OCI-LY7 (cell line): ENCODE data around the gene CCDC91. TPM values are rescaled to one million over a fixed set of nuclear protein-coding genes. Genes with fewer than 3 reads are reported as not detected.

Source experiments
- BruUV-seq: library from RNA; stranded (reverse); fragments of 400-500 nt; replicated peaks from 2 replicates; lab custom pipeline; 2021; lab: Mats Ljungman, UMichigan
- CTCF ChIA-PET: fragments of 300-600 bp; sonication (Branson Sonifier 250); formaldehyde crosslinking; loops from one replicate; lab custom pipeline; 2022; ENCODE audit warnings: antibody characterized with exemption; ENCODE audit not compliant: unreplicated experiment; lab: Charles Lee
- POLR2A ChIA-PET: fragments of 300-600 bp; sonication (Branson Sonifier 250); formaldehyde crosslinking; loops from one replicate; lab custom pipeline; 2022; ENCODE audit warnings: antibody characterized with exemption; lab: Charles Lee
- DNase-seq: peaks from one replicate; pipeline ENCODE4 v3.0.0-alpha.2; 2015; ENCODE audit warnings: low spot score
- H2AFZ ChIP-seq: fragments of 200-600 bp; sonication (generic), shearing (Covaris generic); 2 replicates; pipeline ENCODE4 v1.6.1; 2014; ENCODE audit warnings: mild to moderate bottlenecking, antibody characterized with exemption, low read length, moderate library complexity
- H3K27ac ChIP-seq: fragments of 200-600 bp; sonication (generic); 2 replicates; pipeline ENCODE4 v1.5.1; 2014; ENCODE audit warnings: mixed run types, low read depth, mild to moderate bottlenecking, moderate library complexity, low read length, inconsistent platforms; ENCODE audit not compliant: poor library complexity, severe bottlenecking
- H3K36me3 ChIP-seq: fragments of 200-600 bp; sonication (generic); 2 replicates; pipeline ENCODE4 v1.6.1; 2014; ENCODE audit warnings: mild to moderate bottlenecking, antibody characterized with exemption, low read length, moderate library complexity, mixed read lengths; ENCODE audit not compliant: insufficient read depth
- H3K4me1 ChIP-seq: fragments of 200-600 bp; sonication (generic); 2 replicates; pipeline ENCODE4 v1.5.1; 2014; ENCODE audit warnings: mild to moderate bottlenecking, low read length; ENCODE audit not compliant: insufficient read depth, poor library complexity, severe bottlenecking
- H3K4me2 ChIP-seq: fragments of 200-600 bp; sonication (generic); 2 replicates; pipeline ENCODE4 v1.6.1; 2014; ENCODE audit warnings: mild to moderate bottlenecking, low read length
- H3K4me3 ChIP-seq: fragments of 200-600 bp; sonication (generic); 2 replicates; pipeline ENCODE4 v1.5.1; 2014; ENCODE audit warnings: mild to moderate bottlenecking, low read depth, low read length; ENCODE audit not compliant: poor library complexity, severe bottlenecking
- H3K79me2 ChIP-seq: fragments of 200-600 bp; sonication (generic); 2 replicates; pipeline ENCODE4 v1.6.1; 2016; ENCODE audit warnings: low read depth, mild to moderate bottlenecking, low read length, moderate library complexity, mixed read lengths; ENCODE audit not compliant: insufficient read depth
- H3K9me2 ChIP-seq: fragments of 200-600 bp; sonication (generic); 2 replicates; pipeline ENCODE4 v1.6.1; 2016; ENCODE audit warnings: mild to moderate bottlenecking, low read length, mixed read lengths; ENCODE audit not compliant: insufficient read depth
- H3K9me3 ChIP-seq: fragments of 200-600 bp; sonication (generic); 2 replicates; pipeline ENCODE4 v1.6.1; 2014; ENCODE audit warnings: mild to moderate bottlenecking, mixed run types, low read length, mixed read lengths
- H4K20me1 ChIP-seq: fragments of 200-600 bp; sonication (generic); 2 replicates; pipeline ENCODE4 v1.6.1; 2014; ENCODE audit warnings: mild to moderate bottlenecking, antibody characterized with exemption, low read length, moderate library complexity, mixed read lengths; ENCODE audit not compliant: insufficient read depth
- CTCF ChIP-seq: fragments of 200-600 bp; sonication (generic); conservative IDR thresholded peaks from 2 replicates; pipeline ENCODE4 v1.5.1; 2014; ENCODE audit warnings: mild to moderate bottlenecking, antibody characterized with exemption, low read length, moderate library complexity, mixed read lengths
- EZH2phosphoT487 ChIP-seq: fragments of 200-600 bp; sonication (generic); IDR thresholded peaks from 2 replicates; pipeline ENCODE4 v1.6.1; 2018; ENCODE audit warnings: low read depth, borderline replicate concordance, mild to moderate bottlenecking, mixed run types, antibody characterized with exemption, low read length, moderate library complexity, mixed read lengths
- intact Hi-C: fragments of 100-400 bp; cut with micrococcal nuclease; formaldehyde crosslinking; loops from one replicate; pipeline ENCODE4 v1.10.0; 2022; ENCODE audit not compliant: unreplicated experiment
- total RNA-seq, 2 experiments: library from RNA; depleted of rRNA in 1 of 2; stranded (reverse); fragments of >200 nt in 1 of 2; shearing (Covaris generic) in 1 of 2; gene quantifications; 2 replicates each; pipeline ENCODE4 v1.2.3, GENCODE V29; 2014 to 2022

CCDC91 gene
- total RNA-seq, 2 experiments from 2014 or later = 15.8 to 23.8 TPM

- intact Hi-C loops = no loop called here
- H3K4me1 ChIP-seq = no peaks in the 10 kb centered on the region
- DNase-seq = no peak
- TF ChIP-seq CTCF (no peak), EZH2phosphoT487 (no peak)
- BruUV-seq = no TSS peak
- no peaks in the 10 kb centered on the region for H3K9me3 ChIP-seq
- no peaks in the 10 kb centered on the region for H4K20me1 ChIP-seq
- POLR2A ChIA-PET = interaction anchor here (0.6 to 1.5 kb wide), 2 partner anchors 29 to 155 kb away, joined by 3 to 5 read pairs; no protein-coding TSS in a partner anchor
- H3K79me2 ChIP-seq = no peaks in the 10 kb centered on the region
- H3K4me2 ChIP-seq = no peak overlapping the region
- no peak overlapping the region for H3K27ac ChIP-seq
- H3K9me2 ChIP-seq = no peaks in the 10 kb centered on the region
- H3K36me3 ChIP-seq = no peaks in the 10 kb centered on the region
- no peak overlapping the region for H3K4me3 ChIP-seq
- H2AFZ ChIP-seq = no peak overlapping the region
- CTCF ChIA-PET = no interaction called here
Observed at GRCh38 chr12:28390761-28391385, 200.6 kb downstream of the CCDC91 start.

- Histone ChIP-seq H4K20me1 (no peaks in the 10 kb centered on the region), H3K36me3 (no peaks in the 10 kb centered on the region), H2AFZ (no peak overlapping the region), H3K4me3 (no peak overlapping the region), H3K9me2 (0 out of 2 replicates have a peak, but pooled peaks cover 3% of the 10 kb centered on the region), H3K4me2 (no peak overlapping the region), H3K9me3 (no peaks in the 10 kb centered on the region), H3K4me1 (no peaks in the 10 kb centered on the region), H3K79me2 (no peaks in the 10 kb centered on the region), H3K27ac (no peak overlapping the region)
- CTCF ChIA-PET = no interaction called here
- no TSS peak for BruUV-seq
- TF ChIP-seq EZH2phosphoT487 (no peak), CTCF (no peak)
- intact Hi-C loops = no loop called here
- POLR2A ChIA-PET = no interaction called here
- no peak for DNase-seq
Observed at GRCh38 chr12:28409892-28410291, 219.6 kb downstream of the CCDC91 start.

GRCh38 chr12:28413460-28414109 is 223.3 kb downstream of the CCDC91 start:
- H3K4me2 ChIP-seq = no peak overlapping the region
- no TSS peak for BruUV-seq
- no peaks in the 10 kb centered on the region for H3K9me3 ChIP-seq
- H3K27ac ChIP-seq = no peak overlapping the region
- no peak overlapping the region for H2AFZ ChIP-seq
- POLR2A ChIA-PET = interaction anchor here (0.7 kb wide), 1 partner anchor 249 kb away, joined by 3 read pairs; no protein-coding TSS in a partner anchor
- no peaks in the 10 kb centered on the region for H3K79me2 ChIP-seq
- H3K4me1 ChIP-seq = no peaks in the 10 kb centered on the region
- H4K20me1 ChIP-seq = no peaks in the 10 kb centered on the region
- CTCF ChIA-PET = no interaction called here
- H3K4me3 ChIP-seq = no peak overlapping the region
- no peaks in the 10 kb centered on the region for H3K9me2 ChIP-seq
- no peaks in the 10 kb centered on the region for H3K36me3 ChIP-seq
- DNase-seq = no peak
- intact Hi-C loops = no loop called here
- TF ChIP-seq CTCF (no peak), EZH2phosphoT487 (no peak)
